Esophagus mucosa (tissue), 1 donor: ENCODE data around the gene KRTAP1-5. TPM values are rescaled to one million over a fixed set of nuclear protein-coding genes. Genes with fewer than 3 reads are reported as not detected.
"Not testable (repeated sequence)": the region's sequence is repeated elsewhere in the genome, so short reads cannot be mapped to it uniquely, and the experiment has no call there.

ENCODE experiments used
- ATAC-seq: fragments of 200-7000 bp; cut with Tn5 transposase; one replicate; pipeline ENCODE4 v1.9.1; 2020
- total RNA-seq: library from RNA; stranded (reverse); gene quantifications from one replicate; pipeline ENCODE4 v1.2.4, GENCODE V29; 2023
- donor health status: DM: yes; HTN: yes; CAD: no.

The KRTAP1-5 gene
- total RNA-seq, 1 donor from 2014 or later, result not detected

- ATAC-seq, result peak; percentile 84
These were observed 24.2 kb downstream of the KRTAP1-5 start for GRCh38 chr17:41002814-41003213.

- ATAC-seq, result no peak
These were observed 25.2 kb downstream of the KRTAP1-5 start for GRCh38 chr17:41001795-41002194.

GRCh38 chr17:40999563-40999962 lies 27.4 kb downstream of the KRTAP1-5 start, which contains the start of gene KRTAP3-2:
Gene KRTAP3-2, minus strand, starts transcription at chr17:40999906. Its CDS starts 53 bp downstream, at chr17:40999853.
- not testable (repeated sequence) for ATAC-seq

- ATAC-seq, result no peak
These were observed 29.6 kb downstream of the KRTAP1-5 start for GRCh38 chr17:40997361-40997760.

- no peak for ATAC-seq
These were observed 30.2 kb downstream of the KRTAP1-5 start for GRCh38 chr17:40996829-40997228.

- ATAC-seq, result no peak
These were observed 31.9 kb downstream of the KRTAP1-5 start for GRCh38 chr17:40995116-40995515.

GRCh38 chr17:40993839-40994238 lies 33.2 kb downstream of the KRTAP1-5 start, which contains the start of gene KRTAP3-3:
Gene KRTAP3-3, minus strand, starts transcription at chr17:40994164. Its CDS starts 67 bp downstream, at chr17:40994097.
- ATAC-seq, result no peak

GRCh38 chr17:40993084-40993483 lies 33.9 kb downstream of the KRTAP1-5 start:
- ATAC-seq, result no peak

GRCh38 chr17:40992666-40993065 lies 34.3 kb downstream of the KRTAP1-5 start:
- ATAC-seq, result no peak

GRCh38 chr17:40986920-40987319 lies 40.1 kb downstream of the KRTAP1-5 start:
- peak; percentile 60 for ATAC-seq

- ATAC-seq, result no peak
These were observed 42.8 kb downstream of the KRTAP1-5 start, which contains the start of gene KRT40 for GRCh38 chr17:40984226-40984625. Gene KRT40, minus strand, starts transcription at chr17:40984326. Its CDS starts 53 bp downstream, at chr17:40984273.

GRCh38 chr17:40981115-40981514 lies 45.9 kb downstream of the KRTAP1-5 start:
- no peak for ATAC-seq

GRCh38 chr17:40980596-40980995 lies 46.4 kb downstream of the KRTAP1-5 start:
- ATAC-seq, result no peak

GRCh38 chr17:40980117-40980516 lies 46.9 kb downstream of the KRTAP1-5 start:
- no peak for ATAC-seq

- ATAC-seq, result no peak
These were observed 48.3 kb downstream of the KRTAP1-5 start for GRCh38 chr17:40978575-40979151.

Other genes with a start within 250 kb of the KRTAP1-5 start
- gene KRT27, start 244.7 kb downstream of the KRTAP1-5 start, total RNA-seq, result not detected
- gene KRT28, start 227.2 kb downstream of the KRTAP1-5 start, total RNA-seq, result not detected
- gene KRT10, start 204.6 kb downstream of the KRTAP1-5 start, total RNA-seq, result 50.3 TPM
- not detected for gene KRT12, start 160.0 kb downstream of the KRTAP1-5 start, total RNA-seq
- gene KRT20, start 142.0 kb downstream of the KRTAP1-5 start, total RNA-seq, result 0.20 TPM
- gene KRT23, start 89.6 kb downstream of the KRTAP1-5 start, total RNA-seq, result 3.1 TPM
- not detected for gene KRT39, start 60.3 kb downstream of the KRTAP1-5 start, total RNA-seq
- not detected for gene KRT40, start 42.9 kb downstream of the KRTAP1-5 start, total RNA-seq
- gene KRTAP3-3, start 33.0 kb downstream of the KRTAP1-5 start, total RNA-seq, result not detected
- gene KRTAP3-2, start 27.3 kb downstream of the KRTAP1-5 start, total RNA-seq, result not detected
- gene KRTAP3-1, start 18.1 kb downstream of the KRTAP1-5 start, total RNA-seq, result not detected
- not detected for gene KRTAP1-4, start 3.0 kb upstream of the KRTAP1-5 start, total RNA-seq
- gene KRTAP1-3, start 7.7 kb upstream of the KRTAP1-5 start, total RNA-seq, result not detected
- not detected for gene KRTAP1-1, start 14.2 kb upstream of the KRTAP1-5 start, total RNA-seq
- not detected for gene KRTAP2-1, start 20.1 kb upstream of the KRTAP1-5 start, total RNA-seq
- not detected for gene KRTAP2-2, start 28.0 kb upstream of the KRTAP1-5 start, total RNA-seq
- gene KRTAP2-3, start 32.9 kb upstream of the KRTAP1-5 start, total RNA-seq, result not detected
- gene KRTAP2-4, start 38.7 kb upstream of the KRTAP1-5 start, total RNA-seq, result not detected
- gene KRTAP4-7, start 56.9 kb upstream of the KRTAP1-5 start, total RNA-seq, result not detected
- not detected for gene KRTAP4-8, start 70.9 kb upstream of the KRTAP1-5 start, total RNA-seq
- not detected for gene KRTAP4-16, start 75.0 kb upstream of the KRTAP1-5 start, total RNA-seq
- gene KRTAP4-9, start 78.2 kb upstream of the KRTAP1-5 start, total RNA-seq, result not detected
- gene KRTAP4-11, start 91.2 kb upstream of the KRTAP1-5 start, total RNA-seq, result not detected
- not detected for gene KRTAP4-12, start 97.0 kb upstream of the KRTAP1-5 start, total RNA-seq
- gene KRTAP4-6, start 113.3 kb upstream of the KRTAP1-5 start, total RNA-seq, result not detected
- not detected for gene KRTAP4-5, start 122.6 kb upstream of the KRTAP1-5 start, total RNA-seq
- gene KRTAP4-4, start 133.5 kb upstream of the KRTAP1-5 start, total RNA-seq, result not detected
- gene KRTAP4-3, start 141.0 kb upstream of the KRTAP1-5 start, total RNA-seq, result not detected
- gene KRTAP4-2, start 151.0 kb upstream of the KRTAP1-5 start, total RNA-seq, result not detected
- not detected for gene KRTAP4-1, start 157.7 kb upstream of the KRTAP1-5 start, total RNA-seq
- gene KRTAP9-1, start 162.7 kb upstream of the KRTAP1-5 start, total RNA-seq, result not detected
- not detected for gene KRTAP9-2, start 199.4 kb upstream of the KRTAP1-5 start, total RNA-seq
- not detected for gene KRTAP9-3, start 205.2 kb upstream of the KRTAP1-5 start, total RNA-seq
- not detected for gene KRTAP9-8, start 210.8 kb upstream of the KRTAP1-5 start, total RNA-seq
- not detected for gene KRTAP9-4, start 222.5 kb upstream of the KRTAP1-5 start, total RNA-seq
- not detected for gene KRTAP9-9, start 228.2 kb upstream of the KRTAP1-5 start, total RNA-seq
- not detected for gene KRTAP9-6, start 238.2 kb upstream of the KRTAP1-5 start, total RNA-seq
- gene KRTAP9-7, start 248.5 kb upstream of the KRTAP1-5 start, total RNA-seq, result not detected